ENCODE results near the gene GNG8.

GRCh38 chr19:46601318-46602224 lies 34.4 kb downstream of the GNG8 start, which contains the start of gene CALM3:
- no peak for TF ChIP-seq CTCF (IDR thresholded peaks at IDR 0.05)
- TF ChIP-seq POLR2A (IDR thresholded peaks at IDR 0.05): peak; percentile 90
